ENCODE results near the gene INHBE. TPM values are rescaled to one million over a fixed set of nuclear protein-coding genes. Genes with fewer than 3 reads are reported as not detected.
A peak's percentile ranks its signal among the peaks of the same experiment; 100 is the strongest.
"Not testable (repeated sequence)": the region's sequence is repeated elsewhere in the genome, so short reads cannot be mapped to it uniquely, and the experiment has no call there.

The INHBE gene
- total and polyA plus RNA-seq, 2 experiments from 2014 or later, result 0.23 to 0.74 TPM

DNA sequence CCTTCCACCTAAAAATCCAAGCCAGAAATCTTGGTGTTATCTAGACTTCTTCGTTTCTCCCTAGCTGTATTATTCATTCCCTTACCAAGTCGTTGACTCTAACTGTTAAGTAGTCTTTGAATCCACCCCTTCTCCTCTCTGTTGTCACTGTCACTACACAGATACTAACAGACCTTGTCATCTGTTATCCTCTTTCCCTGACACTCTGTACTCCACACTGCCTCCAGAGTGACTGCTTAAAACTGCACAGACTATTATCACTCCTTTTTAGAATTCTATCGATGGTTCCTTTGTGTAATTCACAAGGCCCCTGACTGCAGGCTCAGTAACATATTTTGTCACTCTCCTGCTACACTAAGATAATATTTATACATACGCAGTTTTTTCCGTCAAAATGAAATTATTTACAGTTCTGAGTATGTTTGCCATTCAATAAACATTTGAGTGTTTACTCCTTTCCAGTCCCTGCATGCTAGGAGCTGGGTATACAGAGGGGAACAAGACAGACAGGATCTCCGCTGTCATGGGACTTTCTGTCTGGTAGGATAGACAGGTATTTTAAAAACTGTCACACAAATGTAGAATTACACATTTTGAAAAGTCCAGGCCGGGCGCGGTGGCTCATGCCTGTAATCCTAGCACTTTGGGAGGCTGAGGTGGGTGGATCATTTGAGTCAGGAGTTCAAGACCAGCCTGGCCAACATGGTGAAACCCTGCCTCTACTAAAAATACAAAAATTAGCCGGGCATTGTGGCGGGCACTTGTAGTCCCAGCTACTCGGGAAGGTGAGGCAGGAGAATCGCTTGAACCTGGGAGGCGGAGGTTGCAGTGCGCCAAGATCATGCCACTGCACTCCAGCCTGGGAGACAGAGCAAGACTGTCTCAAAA lies 36.5 kb downstream of the INHBE start:
- Histone ChIP-seq H3K27ac (no peak overlapping the region), H3K27me3 (no peaks in the 10 kb centered on the region), H3K4me1 (ENCODE audit: low read depth) (peaks cover 6% of the 10 kb centered on the region), H3K36me3 (peaks cover 19% of the 10 kb centered on the region), H3K9me3 (ENCODE audit: low read depth) (no peaks in the 10 kb centered on the region), H3K4me3 (no peak overlapping the region)
- DNase-seq (ENCODE audit: low read depth in 1 of 2, low spot score in 1 of 2), result no peak
- TF ChIP-seq, protein P1, sequence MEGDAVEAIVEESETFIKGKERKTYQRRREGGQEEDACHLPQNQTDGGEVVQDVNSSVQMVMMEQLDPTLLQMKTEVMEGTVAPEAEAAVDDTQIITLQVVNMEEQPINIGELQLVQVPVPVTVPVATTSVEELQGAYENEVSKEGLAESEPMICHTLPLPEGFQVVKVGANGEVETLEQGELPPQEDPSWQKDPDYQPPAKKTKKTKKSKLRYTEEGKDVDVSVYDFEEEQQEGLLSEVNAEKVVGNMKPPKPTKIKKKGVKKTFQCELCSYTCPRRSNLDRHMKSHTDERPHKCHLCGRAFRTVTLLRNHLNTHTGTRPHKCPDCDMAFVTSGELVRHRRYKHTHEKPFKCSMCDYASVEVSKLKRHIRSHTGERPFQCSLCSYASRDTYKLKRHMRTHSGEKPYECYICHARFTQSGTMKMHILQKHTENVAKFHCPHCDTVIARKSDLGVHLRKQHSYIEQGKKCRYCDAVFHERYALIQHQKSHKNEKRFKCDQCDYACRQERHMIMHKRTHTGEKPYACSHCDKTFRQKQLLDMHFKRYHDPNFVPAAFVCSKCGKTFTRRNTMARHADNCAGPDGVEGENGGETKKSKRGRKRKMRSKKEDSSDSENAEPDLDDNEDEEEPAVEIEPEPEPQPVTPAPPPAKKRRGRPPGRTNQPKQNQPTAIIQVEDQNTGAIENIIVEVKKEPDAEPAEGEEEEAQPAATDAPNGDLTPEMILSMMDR (IDR thresholded peaks at IDR 0.05; ENCODE audit: low read depth, low read length), result peak; percentile 14

- not testable (repeated sequence) for H3K9me3 ChIP-seq (ENCODE audit: low read depth); DNase-seq (ENCODE audit: low read depth in 1 of 2, low spot score in 1 of 2); H3K4me3 ChIP-seq; H3K27ac ChIP-seq; H3K4me1 ChIP-seq (ENCODE audit: low read depth); H3K27me3 ChIP-seq
- H3K36me3 ChIP-seq, result peaks cover 31% of the 10 kb centered on the region
These were observed 40.1 kb downstream of the INHBE start for GRCh38 chr12:57495051-57495701.

- no peak overlapping the region for H3K4me3 ChIP-seq
- no peaks in the 10 kb centered on the region for H3K4me1 ChIP-seq (ENCODE audit: low read depth)
- H3K9me3 ChIP-seq (ENCODE audit: low read depth), result no peaks in the 10 kb centered on the region
- H3K27ac ChIP-seq, result no peak overlapping the region
- H3K36me3 ChIP-seq, result peaks cover 27% of the 10 kb centered on the region
- no peak for DNase-seq (ENCODE audit: low read depth in 1 of 2, low spot score in 1 of 2)
- TF ChIP-seq, protein P1 (IDR thresholded peaks at IDR 0.05; ENCODE audit: low read depth, low read length), result no peak
- H3K27me3 ChIP-seq, result no peaks in the 10 kb centered on the region
These were observed 41.7 kb downstream of the INHBE start for GRCh38 chr12:57496822-57497221.

GRCh38 chr12:57497223-57498131 lies 42.4 kb downstream of the INHBE start:
- no peaks in the 10 kb centered on the region for H3K4me1 ChIP-seq (ENCODE audit: low read depth)
- no peaks in the 10 kb centered on the region for H3K9me3 ChIP-seq (ENCODE audit: low read depth)
- no peak overlapping the region for H3K4me3 ChIP-seq
- TF ChIP-seq, protein P1 (IDR thresholded peaks at IDR 0.05; ENCODE audit: low read depth, low read length), result no peak
- peaks cover 29% of the 10 kb centered on the region for H3K36me3 ChIP-seq
- no peaks in the 10 kb centered on the region for H3K27me3 ChIP-seq
- DNase-seq (ENCODE audit: low read depth in 1 of 2, low spot score in 1 of 2), result no peak
- H3K27ac ChIP-seq, result no peak overlapping the region

GRCh38 chr12:57498132-57498502 lies 43.0 kb downstream of the INHBE start:
- H3K27ac ChIP-seq, result no peak overlapping the region
- H3K36me3 ChIP-seq, result peaks cover 24% of the 10 kb centered on the region
- no peaks in the 10 kb centered on the region for H3K4me1 ChIP-seq (ENCODE audit: low read depth)
- TF ChIP-seq, protein P1 (IDR thresholded peaks at IDR 0.05; ENCODE audit: low read depth, low read length), result peak; percentile 5
- H3K9me3 ChIP-seq (ENCODE audit: low read depth), result no peaks in the 10 kb centered on the region
- no peak for DNase-seq (ENCODE audit: low read depth in 1 of 2, low spot score in 1 of 2)
- H3K4me3 ChIP-seq, result no peak overlapping the region
- H3K27me3 ChIP-seq, result no peaks in the 10 kb centered on the region
